PFSK-1 (cell line): ENCODE data around the gene MALAT1.
A peak's percentile ranks its signal among the peaks of the same experiment; 100 is the strongest.

ENCODE experiments used
- FOXP2 ChIP-seq: optimal IDR thresholded peaks from 2 replicates; pipeline ENCODE3; 2011; ENCODE audit warnings: borderline replicate concordance, control low read depth, inconsistent platforms; ENCODE audit not compliant: insufficient read depth; ENCODE audit errors: extremely low read length, extremely low read depth
- POLR2AphosphoS5 ChIP-seq: IDR thresholded peaks from 2 replicates; pipeline ENCODE4 v1.6.1; 2012; ENCODE audit warnings: low read depth, mild to moderate bottlenecking, control low read depth, low read length, moderate library complexity
- REST ChIP-seq, 2 experiments: IDR thresholded peaks; 2 replicates each; pipeline versions ENCODE4 v1.6.1 to v1.8.0; 2011 to 2012; ENCODE audit warnings: low read depth in 2 of 2, low read length in 2 of 2, control low read depth in 1 of 2, inconsistent platforms in 1 of 2, mild to moderate bottlenecking in 1 of 2, moderate library complexity in 1 of 2; ENCODE audit not compliant: insufficient read depth in 1 of 2
- SIN3A ChIP-seq: IDR thresholded peaks from 2 replicates; pipeline ENCODE4 v1.6.1; 2012; ENCODE audit warnings: mild to moderate bottlenecking, low read length, moderate library complexity, borderline replicate concordance; ENCODE audit not compliant: insufficient read depth
- TAF1 ChIP-seq: IDR thresholded peaks from 2 replicates; pipeline ENCODE4 v1.6.1; 2012; ENCODE audit warnings: low read length, control low read depth, borderline replicate concordance; ENCODE audit not compliant: insufficient read depth

GRCh38 chr11:65491614-65492386 is 7.0 kb upstream of the MALAT1 start:
- TF ChIP-seq POLR2AphosphoS5, result no peak; the same call in 1 of the 2 replicates
- TF ChIP-seq TAF1, result no peak
- TF ChIP-seq REST (IDR thresholded peaks at IDR 0.05; ENCODE audit: insufficient read depth in 1 of 2, low read depth in 2 of 2, low read length in 2 of 2), result 0 out of 4 replicates have a peak, but pooled peaks of 1 of the 2 experiments have one; percentile 29
- TF ChIP-seq SIN3A, result no peak
- no peak for TF ChIP-seq FOXP2
